Measurements from ENCODE around the gene SLC35G3.
"Not testable (repeated sequence)": the region's sequence is repeated elsewhere in the genome, so short reads cannot be mapped to it uniquely, and the experiment has no call there.

Gene SLC35G3

GRCh38 chr17:35164716-35165115 lies 29.5 kb downstream of the SLC35G3 start:
- no peak for DNase-seq (ENCODE audit: low spot score)

GRCh38 chr17:35163886-35164285 lies 30.3 kb downstream of the SLC35G3 start:
- no peak for DNase-seq (ENCODE audit: low spot score)

GRCh38 chr17:35162755-35163154 lies 31.4 kb downstream of the SLC35G3 start:
- no peak for DNase-seq (ENCODE audit: low spot score)

- DNase-seq (ENCODE audit: low spot score), result no peak
Measured at GRCh38 chr17:35161281-35161761, 32.9 kb downstream of the SLC35G3 start.

GRCh38 chr17:35160354-35161201 lies 33.6 kb downstream of the SLC35G3 start:
- no peak for DNase-seq (ENCODE audit: low spot score)

- no peak for DNase-seq (ENCODE audit: low spot score)
Measured at GRCh38 chr17:35159940-35160339, 34.3 kb downstream of the SLC35G3 start.

GRCh38 chr17:35155246-35155645 lies 38.9 kb downstream of the SLC35G3 start:
- no peak for DNase-seq (ENCODE audit: low spot score)

- DNase-seq (ENCODE audit: low spot score), result no peak
Measured at GRCh38 chr17:35154196-35155165, 39.7 kb downstream of the SLC35G3 start.

- DNase-seq (ENCODE audit: low spot score), result no peak
Measured at GRCh38 chr17:35152421-35153140, 41.6 kb downstream of the SLC35G3 start.

GRCh38 chr17:35151080-35151479 lies 43.1 kb downstream of the SLC35G3 start:
- DNase-seq (ENCODE audit: low spot score), result not testable (repeated sequence)

- no peak for DNase-seq (ENCODE audit: low spot score)
Measured at GRCh38 chr17:35149941-35150340, 44.3 kb downstream of the SLC35G3 start.

- peak; percentile 10 for DNase-seq (ENCODE audit: low spot score)
Measured at GRCh38 chr17:35148144-35148543, 46.0 kb downstream of the SLC35G3 start.

- no peak for DNase-seq (ENCODE audit: low spot score)
Measured at GRCh38 chr17:35147375-35147905, 46.8 kb downstream of the SLC35G3 start, which contains the start of gene UNC45B. Gene UNC45B, plus strand, starts transcription at chr17:35147817. Its CDS starts 447 bp downstream, at chr17:35148264.

GRCh38 chr17:35146214-35146833 lies 47.9 kb downstream of the SLC35G3 start:
- DNase-seq (ENCODE audit: low spot score), result no peak

GRCh38 chr17:35144840-35145239 lies 49.4 kb downstream of the SLC35G3 start:
- DNase-seq (ENCODE audit: low spot score), result no peak
